OCI-LY1 (cell line): ENCODE measurements around the gene IL18R1.

Experiments
- H2AFZ ChIP-seq: fragments of 200-600 bp; sonication (generic), shearing (Covaris generic); 2 replicates; pipeline ENCODE4 v1.6.0; 2014; ENCODE audit warnings: antibody characterized with exemption, mild to moderate bottlenecking, low read length
- H3F3A ChIP-seq: fragments of 200-600 bp; sonication (generic), shearing (Covaris generic); 2 replicates; pipeline ENCODE4 v1.6.0; 2014; ENCODE audit warnings: mild to moderate bottlenecking, antibody characterized with exemption, low read length, moderate library complexity; ENCODE audit not compliant: insufficient read depth
- H3K27ac ChIP-seq: fragments of 200-600 bp; sonication (generic); 2 replicates; pipeline ENCODE4 v1.5.1; 2014; ENCODE audit warnings: low read length, mixed run types, mild to moderate bottlenecking, low read depth; ENCODE audit not compliant: poor library complexity, severe bottlenecking
- H3K27me3 ChIP-seq: fragments of 200-600 bp; sonication (generic); 2 replicates; pipeline ENCODE4 v1.6.0; 2014; ENCODE audit warnings: antibody characterized with exemption, mild to moderate bottlenecking, low read length, moderate library complexity; ENCODE audit not compliant: insufficient read depth
- H3K36me3 ChIP-seq: fragments of 200-600 bp; sonication (generic); 2 replicates; pipeline ENCODE4 v1.6.1; 2014; ENCODE audit warnings: mild to moderate bottlenecking, antibody characterized with exemption, low read length, moderate library complexity, mixed read lengths; ENCODE audit not compliant: insufficient read depth
- H3K4me1 ChIP-seq: fragments of 200-600 bp; sonication (generic); 2 replicates; pipeline ENCODE4 v1.5.1; 2014; ENCODE audit warnings: mild to moderate bottlenecking, low read length, moderate library complexity; ENCODE audit not compliant: insufficient read depth, severe bottlenecking
- H3K4me2 ChIP-seq: fragments of 200-600 bp; sonication (generic), shearing (Covaris generic); 2 replicates; pipeline ENCODE4 v1.6.1; 2014; ENCODE audit warnings: low read length
- H3K4me3 ChIP-seq: fragments of 200-600 bp; sonication (generic); 2 replicates; pipeline ENCODE4 v1.5.1; 2014; ENCODE audit warnings: low read length, low read depth, mild to moderate bottlenecking, mixed read lengths; ENCODE audit not compliant: poor library complexity, severe bottlenecking
- H3K79me2 ChIP-seq: fragments of 200-600 bp; shearing (Covaris generic); 2 replicates; pipeline ENCODE4 v1.6.1; 2016; ENCODE audit warnings: mixed run types, low read length, mixed read lengths; ENCODE audit not compliant: insufficient read depth
- H3K9ac ChIP-seq: fragments of 200-600 bp; sonication (generic), shearing (Covaris generic); 2 replicates; pipeline ENCODE4 v1.6.1; 2014; ENCODE audit warnings: mild to moderate bottlenecking, low read length, mixed read lengths
- H3K9me2 ChIP-seq: fragments of 200-600 bp; sonication (generic), shearing (Covaris generic); 2 replicates; pipeline ENCODE4 v1.6.1; 2014; ENCODE audit warnings: low read depth, mild to moderate bottlenecking, low read length, mixed read lengths
- H3K9me3 ChIP-seq: fragments of 200-600 bp; shearing (Covaris generic); 2 replicates; pipeline ENCODE4 v1.6.1; 2014; ENCODE audit warnings: low read length, mixed read lengths
- H4K20me1 ChIP-seq: fragments of 200-600 bp; sonication (generic), shearing (Covaris generic); 2 replicates; pipeline ENCODE4 v1.6.0; 2016; ENCODE audit warnings: mild to moderate bottlenecking, low read length; ENCODE audit not compliant: insufficient read depth
- CTCF ChIP-seq: fragments of 200-600 bp; sonication (generic), shearing (Covaris generic); IDR thresholded peaks from 2 replicates; pipeline ENCODE4 v1.5.1; 2017; ENCODE audit warnings: mild to moderate bottlenecking, antibody characterized with exemption, low read length, moderate library complexity, mixed read lengths
- EZH2 ChIP-seq: fragments of 200-600 bp; sonication (generic), shearing (Covaris generic); IDR thresholded peaks from 2 replicates; pipeline ENCODE4 v1.8.0; 2017; ENCODE audit warnings: borderline replicate concordance, mixed run types, mild to moderate bottlenecking, antibody characterized with exemption, low read length, moderate library complexity, mixed read lengths

Gene IL18R1

DNA sequence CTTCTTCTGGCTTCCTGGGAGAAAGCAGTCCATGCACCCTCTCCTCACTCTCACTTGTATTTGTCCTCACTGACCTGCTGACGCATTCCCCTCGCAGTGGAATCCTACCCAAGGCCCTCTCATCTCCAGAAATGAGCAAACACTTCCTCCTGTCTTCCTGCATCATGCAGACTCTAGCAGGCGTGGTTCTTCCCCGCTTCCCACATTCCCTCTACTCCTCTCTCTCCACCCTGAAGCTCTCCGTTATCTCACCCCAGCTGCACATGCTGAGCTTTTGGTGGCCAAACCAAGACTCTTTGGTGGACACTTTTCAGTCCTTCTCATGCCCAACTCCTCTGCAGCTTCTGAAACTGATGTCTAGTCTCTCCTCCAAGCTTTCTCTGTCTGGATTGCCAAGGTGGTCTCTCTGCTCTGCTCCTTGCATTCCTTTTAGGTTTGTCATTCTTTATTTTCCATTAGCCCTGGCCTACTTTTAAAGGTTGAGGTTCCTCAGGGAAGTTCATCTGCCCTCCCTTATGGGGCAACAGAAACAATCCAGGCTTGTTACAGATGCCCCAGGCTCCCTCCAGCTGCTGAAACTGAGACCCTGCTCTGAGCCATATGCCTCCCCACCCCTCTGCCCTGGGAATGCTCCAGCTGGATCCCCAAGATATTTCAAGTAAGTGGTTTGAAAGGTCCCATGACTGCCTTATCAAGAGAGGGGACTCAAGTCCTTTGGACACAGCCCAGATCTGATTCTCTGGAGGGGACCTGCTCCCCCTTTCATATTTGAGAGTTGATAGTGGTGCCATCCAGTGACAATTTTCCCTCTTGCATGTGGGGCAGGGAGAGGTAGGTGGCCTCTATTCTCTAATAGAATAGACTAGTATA lies 66.5 kb downstream of the IL18R1 start:
- Histone ChIP-seq H3K27ac (no peak overlapping the region), H3K4me1 (no peaks in the 10 kb centered on the region), H3K9ac (no peak overlapping the region), H3K27me3 (no peaks in the 10 kb centered on the region), H2AFZ (no peak overlapping the region), H3K36me3 (no peaks in the 10 kb centered on the region), H3F3A (no peaks in the 10 kb centered on the region), H3K9me2 (no peaks in the 10 kb centered on the region), H3K9me3 (no peaks in the 10 kb centered on the region), H3K79me2 (no peaks in the 10 kb centered on the region), H3K4me3 (no peak overlapping the region), H4K20me1 (no peaks in the 10 kb centered on the region), H3K4me2 (no peak overlapping the region)
- TF ChIP-seq EZH2, result no peak
- no peak for TF ChIP-seq CTCF

DNA sequence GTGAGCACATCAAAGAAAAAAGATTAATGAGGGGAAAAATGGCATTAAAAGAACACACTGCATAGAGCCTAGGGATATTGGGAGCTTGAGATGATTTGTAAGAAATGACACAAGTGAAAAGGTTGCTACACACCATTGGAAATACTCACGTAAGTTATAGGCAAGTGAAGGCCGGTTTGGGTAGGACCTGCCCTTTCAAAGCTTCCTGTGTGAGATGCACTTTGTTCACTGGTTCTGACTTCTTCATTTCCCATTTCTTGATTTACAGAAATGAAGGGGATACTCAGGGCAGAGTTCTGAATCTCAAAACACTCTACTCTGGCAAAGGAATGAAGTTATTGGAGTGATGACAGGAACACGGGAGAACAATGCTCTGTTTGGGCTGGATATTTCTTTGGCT lies 67.3 kb downstream of the IL18R1 start, which contains the start of gene IL18RAP:
Gene IL18RAP, plus strand, starts transcription at position 251 of the 400 bp plus-strand sequence. Its CDS starts 118 bp downstream, at position 369.
- no peaks in the 10 kb centered on the region for H4K20me1 ChIP-seq
- TF ChIP-seq CTCF (no peak), EZH2 (no peak)
- H3K4me2 ChIP-seq, result no peak within 1 kb of the TSS
- no peaks in the 10 kb centered on the region for H3K79me2 ChIP-seq
- H3F3A ChIP-seq, result no peaks in the 10 kb centered on the region
- no peaks in the 10 kb centered on the region for H3K9me3 ChIP-seq
- no peak within 1 kb of the TSS for H3K4me3 ChIP-seq
- H3K4me1 ChIP-seq, result no peaks in the 10 kb centered on the region
- no peaks in the 10 kb centered on the region for H3K9me2 ChIP-seq
- H3K36me3 ChIP-seq, result no peaks in the 10 kb centered on the region
- no peak within 1 kb of the TSS for H2AFZ ChIP-seq
- no peaks in the 10 kb centered on the region for H3K27me3 ChIP-seq
- H3K27ac ChIP-seq, result no peak within 1 kb of the TSS
- H3K9ac ChIP-seq, result no peak within 1 kb of the TSS

DNA sequence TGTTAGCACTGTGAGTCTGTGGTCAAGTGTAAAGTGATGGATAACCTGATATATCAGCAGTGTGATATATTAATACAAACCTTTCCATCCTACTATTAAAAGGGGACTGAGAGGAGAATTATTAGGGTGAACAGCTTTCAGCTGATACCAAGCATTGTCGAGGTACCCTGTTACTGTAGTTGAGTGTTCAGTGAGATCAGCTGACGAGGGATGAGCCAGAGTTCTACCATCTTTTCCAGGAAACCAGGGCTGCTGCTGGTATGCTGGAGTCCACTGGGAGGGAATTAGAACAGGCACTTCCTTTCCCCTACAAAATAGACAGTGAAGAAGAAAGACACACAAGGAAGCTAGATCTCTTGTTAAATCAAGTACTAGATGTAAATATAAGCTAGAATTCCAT lies 67.8 kb downstream of the IL18R1 start:
- H3F3A ChIP-seq, result no peaks in the 10 kb centered on the region
- H3K9me2 ChIP-seq, result no peaks in the 10 kb centered on the region
- H3K4me3 ChIP-seq, result no peak overlapping the region
- no peaks in the 10 kb centered on the region for H3K9me3 ChIP-seq
- no peaks in the 10 kb centered on the region for H3K4me1 ChIP-seq
- H3K36me3 ChIP-seq, result no peaks in the 10 kb centered on the region
- no peak overlapping the region for H3K4me2 ChIP-seq
- no peaks in the 10 kb centered on the region for H3K27me3 ChIP-seq
- no peaks in the 10 kb centered on the region for H3K79me2 ChIP-seq
- TF ChIP-seq EZH2 (no peak), CTCF (no peak)
- no peak overlapping the region for H2AFZ ChIP-seq
- H4K20me1 ChIP-seq, result no peaks in the 10 kb centered on the region
- H3K9ac ChIP-seq, result no peak overlapping the region
- H3K27ac ChIP-seq, result no peak overlapping the region
